A673 (cell line): Measurements from ENCODE around the gene PEX26. TPM values are rescaled to one million over a fixed set of nuclear protein-coding genes. Genes with fewer than 3 reads are reported as not detected.

ENCODE experiments used
- BruUV-seq: library from RNA; stranded (reverse); fragments of 400-500 nt; replicated peaks from 2 replicates; lab custom pipeline; 2021; lab: Mats Ljungman, UMichigan
- CTCF ChIA-PET: fragments of 300-600 bp; sonication (Branson Sonifier 250); formaldehyde crosslinking; loops from one replicate; lab custom pipeline; 2022; ENCODE audit warnings: antibody characterized with exemption; lab: Charles Lee
- POLR2A ChIA-PET: fragments of 300-600 bp; sonication (Branson Sonifier 250); formaldehyde crosslinking; loops from one replicate; lab custom pipeline; 2022; ENCODE audit warnings: antibody characterized with exemption; ENCODE audit not compliant: low non-redundant PET; lab: Charles Lee
- DNase-seq: peaks from one replicate; pipeline ENCODE4 v3.0.0-alpha.2; 2015; ENCODE audit warnings: low spot score
- H3K27ac ChIP-seq: fragments of 200-600 bp; sonication (generic); 2 replicates; pipeline ENCODE4 v1.5.1; 2016; ENCODE audit warnings: mixed run types, low read depth, mild to moderate bottlenecking, mixed read lengths, antibody characterized with exemption, low read length; ENCODE audit not compliant: poor library complexity, severe bottlenecking
- H3K27me3 ChIP-seq: fragments of 200-600 bp; sonication (generic); replicated peaks from 2 replicates; pipeline ENCODE4 v1.6.1; 2017; ENCODE audit warnings: mixed run types, low read depth, mild to moderate bottlenecking, mixed read lengths, antibody characterized with exemption, low read length; ENCODE audit not compliant: insufficient read depth, poor library complexity
- H3K36me3 ChIP-seq: fragments of 200-600 bp; sonication (generic); 2 replicates; pipeline ENCODE4 v1.6.1; 2016; ENCODE audit warnings: mixed run types, mild to moderate bottlenecking, mixed read lengths, antibody characterized with exemption, low read length; ENCODE audit not compliant: insufficient read depth, poor library complexity, severe bottlenecking
- H3K4me1 ChIP-seq: fragments of 200-600 bp; sonication (generic); 2 replicates; pipeline ENCODE4 v1.6.1; 2017; ENCODE audit warnings: mixed run types, mild to moderate bottlenecking, mixed read lengths, antibody characterized with exemption, low read length; ENCODE audit not compliant: insufficient read depth, poor library complexity, severe bottlenecking
- H3K4me3 ChIP-seq: fragments of 200-600 bp; sonication (generic); 2 replicates; pipeline ENCODE4 v1.5.1; 2016; ENCODE audit warnings: low read depth, mixed run types, mild to moderate bottlenecking, mixed read lengths, low read length; ENCODE audit not compliant: poor library complexity, severe bottlenecking
- H3K9me3 ChIP-seq: fragments of 200-600 bp; sonication (generic); 2 replicates; pipeline ENCODE4 v1.6.1; 2016; ENCODE audit warnings: mixed run types, low read depth, mild to moderate bottlenecking, mixed read lengths, antibody characterized with exemption, low read length; ENCODE audit not compliant: poor library complexity, severe bottlenecking
- EZH2 ChIP-seq: fragments of 200-600 bp; sonication (generic); IDR thresholded peaks from 2 replicates; pipeline ENCODE4 v1.6.1; 2017; ENCODE audit warnings: borderline replicate concordance, low read depth, mild to moderate bottlenecking, mixed read lengths, antibody characterized with exemption, low read length; ENCODE audit not compliant: poor library complexity, severe bottlenecking
- intact Hi-C: fragments of 100-400 bp; cut with micrococcal nuclease; formaldehyde crosslinking; loops from one replicate; pipeline ENCODE4 v1.10.0; 2022; ENCODE audit not compliant: unreplicated experiment
- total RNA-seq: library from RNA; stranded (reverse); gene quantifications from 2 replicates; pipeline ENCODE4 v1.2.3, GENCODE V29; 2021
- TF ChIP-seq, protein P1 (sequence below): fragments of 300-800, 200-600 bp; sonication (generic); conservative IDR thresholded peaks from 2 replicates; pipeline ENCODE4 v1.5.1; 2017; ENCODE audit warnings: low read depth, mild to moderate bottlenecking, antibody characterized with exemption, low read length, moderate library complexity, mixed read lengths

PEX26 gene
- total RNA-seq, 1 experiment from 2014 or later, result 36.9 TPM

DNA sequence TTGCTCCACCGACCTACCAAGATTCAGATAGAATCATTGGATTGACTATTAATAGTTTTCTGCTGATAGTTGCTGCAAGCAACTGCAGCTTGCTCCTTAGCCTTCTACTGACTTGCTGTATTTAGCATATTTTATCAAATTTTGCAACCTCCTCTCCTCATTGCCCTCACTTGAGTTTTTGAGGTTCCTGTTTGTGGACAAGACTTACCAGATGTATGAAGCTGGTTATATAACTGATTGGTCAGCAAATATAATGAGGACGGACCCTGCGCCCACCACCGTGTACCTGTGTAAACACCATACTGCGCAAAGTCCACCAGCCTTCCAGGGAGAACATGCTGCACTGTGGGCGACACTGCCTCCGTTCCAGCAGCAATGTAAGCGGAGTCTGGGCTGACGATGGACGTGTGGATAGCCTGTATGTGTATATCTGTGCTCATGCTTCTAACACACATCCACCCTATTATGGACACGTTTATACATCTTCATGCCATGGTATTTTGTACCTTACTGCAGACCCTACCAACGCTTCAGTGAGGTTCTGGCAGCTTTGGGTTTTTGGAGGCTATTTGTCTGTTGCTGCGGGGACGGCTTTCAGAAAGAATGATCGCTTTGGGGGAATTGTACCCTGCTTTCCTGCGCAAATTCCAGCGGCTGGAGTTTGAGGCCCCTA is 70.6 kb downstream of the PEX26 start:
- no peak for DNase-seq
- ChIA-PET CTCF (no interaction called here), POLR2A (no interaction called here)
- peaks cover 9% of the 10 kb centered on the region for H3K4me1 ChIP-seq
- H3K4me3 ChIP-seq, result peak overlapping the region; percentile 64
- TSS peak; percentile 66 for BruUV-seq
- TF ChIP-seq, protein P1, sequence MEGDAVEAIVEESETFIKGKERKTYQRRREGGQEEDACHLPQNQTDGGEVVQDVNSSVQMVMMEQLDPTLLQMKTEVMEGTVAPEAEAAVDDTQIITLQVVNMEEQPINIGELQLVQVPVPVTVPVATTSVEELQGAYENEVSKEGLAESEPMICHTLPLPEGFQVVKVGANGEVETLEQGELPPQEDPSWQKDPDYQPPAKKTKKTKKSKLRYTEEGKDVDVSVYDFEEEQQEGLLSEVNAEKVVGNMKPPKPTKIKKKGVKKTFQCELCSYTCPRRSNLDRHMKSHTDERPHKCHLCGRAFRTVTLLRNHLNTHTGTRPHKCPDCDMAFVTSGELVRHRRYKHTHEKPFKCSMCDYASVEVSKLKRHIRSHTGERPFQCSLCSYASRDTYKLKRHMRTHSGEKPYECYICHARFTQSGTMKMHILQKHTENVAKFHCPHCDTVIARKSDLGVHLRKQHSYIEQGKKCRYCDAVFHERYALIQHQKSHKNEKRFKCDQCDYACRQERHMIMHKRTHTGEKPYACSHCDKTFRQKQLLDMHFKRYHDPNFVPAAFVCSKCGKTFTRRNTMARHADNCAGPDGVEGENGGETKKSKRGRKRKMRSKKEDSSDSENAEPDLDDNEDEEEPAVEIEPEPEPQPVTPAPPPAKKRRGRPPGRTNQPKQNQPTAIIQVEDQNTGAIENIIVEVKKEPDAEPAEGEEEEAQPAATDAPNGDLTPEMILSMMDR, result no peak
- no peak for TF ChIP-seq EZH2
- H3K27me3 ChIP-seq, result no peaks in the 10 kb centered on the region
- intact Hi-C loops, result no loop called here
- no peak overlapping the region for H3K27ac ChIP-seq
- H3K36me3 ChIP-seq, result no peaks in the 10 kb centered on the region
- no peaks in the 10 kb centered on the region for H3K9me3 ChIP-seq

DNA sequence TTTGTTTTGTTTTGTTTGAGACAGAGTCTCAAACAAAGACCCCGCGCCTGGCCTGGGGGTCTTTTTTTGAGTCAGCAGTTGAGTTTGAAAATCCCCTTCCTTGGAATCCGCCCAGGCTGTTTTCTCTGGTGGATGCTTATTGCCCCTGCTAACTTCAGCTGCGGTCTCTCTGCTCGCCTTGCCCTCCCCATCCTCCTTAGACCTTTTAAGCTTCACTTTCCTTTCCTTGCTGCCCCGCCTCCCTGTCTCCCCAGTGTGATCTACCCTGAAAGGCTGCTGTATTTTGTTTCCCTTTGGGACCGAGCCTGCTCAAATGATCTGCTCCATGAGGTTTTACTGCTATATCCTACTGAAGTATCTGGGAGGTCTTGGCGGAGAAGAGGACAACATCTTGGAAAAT is 74.7 kb downstream of the PEX26 start:
- ChIA-PET CTCF (no interaction called here), POLR2A (interaction anchor here (0.7 kb wide), 1 partner anchor 886 kb away, joined by 19 read pairs; no protein-coding TSS in a partner anchor)
- BruUV-seq, result no TSS peak

DNA sequence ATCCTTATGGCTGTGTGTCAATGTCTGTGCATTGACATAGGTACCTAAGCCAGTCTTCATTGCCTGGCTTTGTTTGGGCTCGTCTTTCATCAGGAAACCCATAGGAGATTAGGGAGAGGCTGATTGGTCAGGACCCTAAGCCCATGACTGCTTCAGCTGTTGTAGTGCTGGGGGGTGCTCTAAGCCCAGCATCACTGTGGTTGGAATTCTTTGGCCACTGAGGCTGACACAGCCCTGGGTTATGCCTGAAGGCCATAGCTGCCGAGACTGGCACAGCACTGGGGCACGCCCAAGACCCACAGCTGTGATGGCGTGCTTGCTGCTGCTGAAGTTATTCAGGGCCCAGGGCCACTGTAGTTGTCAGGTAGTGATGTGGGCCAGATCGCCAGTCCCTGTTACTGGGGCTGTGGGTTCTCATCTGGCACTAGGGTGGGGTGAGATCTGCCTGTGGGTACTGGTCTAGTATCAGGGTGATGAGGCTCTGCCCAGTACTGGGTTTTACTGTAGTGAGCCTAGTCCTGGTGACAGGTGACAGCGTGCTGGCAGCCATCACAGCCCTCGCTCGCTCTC is 77.1 kb downstream of the PEX26 start:
- peaks cover 4% of the 10 kb centered on the region for H3K4me1 ChIP-seq
- H3K4me3 ChIP-seq, result no peak overlapping the region
- CTCF ChIA-PET, result no interaction called here
- H3K27me3 ChIP-seq, result no peaks in the 10 kb centered on the region
- DNase-seq, result no peak
- H3K9me3 ChIP-seq, result no peaks in the 10 kb centered on the region
- TF ChIP-seq, protein P1, result no peak
- TF ChIP-seq EZH2, result no peak
- H3K27ac ChIP-seq, result no peak overlapping the region
- intact Hi-C loops, result no loop called here
- no TSS peak for BruUV-seq
- POLR2A ChIA-PET, result no interaction called here
- no peaks in the 10 kb centered on the region for H3K36me3 ChIP-seq

More for the DNA sequence above, 74.7 kb downstream of the PEX26 start:
- intact Hi-C loops, result no loop called here
- H3K4me3 ChIP-seq, result no peak overlapping the region
- H3K27ac ChIP-seq, result no peak overlapping the region
- peaks cover 9% of the 10 kb centered on the region for H3K4me1 ChIP-seq
- no peaks in the 10 kb centered on the region for H3K27me3 ChIP-seq
- H3K36me3 ChIP-seq, result no peaks in the 10 kb centered on the region
- TF ChIP-seq, protein P1, result no peak
- no peak for TF ChIP-seq EZH2
- no peak for DNase-seq
- no peaks in the 10 kb centered on the region for H3K9me3 ChIP-seq

Other genes starting within 250 kb of the PEX26 start
- 63.6 and 63.8 TPM in 2 replicates for gene MICAL3, start 53.4 kb upstream of the PEX26 start, total RNA-seq
- 3.0 and 3.1 TPM in 2 replicates for gene TUBA8, start 32.8 kb downstream of the PEX26 start, total RNA-seq
- 24.6 and 24.9 TPM in 2 replicates for gene USP18, start 72.2 kb downstream of the PEX26 start, total RNA-seq